Measurements from ENCODE around the gene LRP1B.

LRP1B gene

GRCh38 chr2:141271346-141271745, 859.5 kb downstream of the LRP1B start:
- DNase-seq (ENCODE audit: low read depth), result no peak
- no peak for TF ChIP-seq CTCF (conservative IDR thresholded peaks at IDR 0.05; ENCODE audit: low read depth, low read length)

GRCh38 chr2:141264848-141265247, 866.0 kb downstream of the LRP1B start:
- H3K4me3 ChIP-seq (ENCODE audit: low read length), result no peak overlapping the region
- TF ChIP-seq CTCF (conservative IDR thresholded peaks at IDR 0.05; ENCODE audit: low read depth, low read length), result no peak
- no peak for DNase-seq (ENCODE audit: low read depth)

More at GRCh38 chr2:141271346-141271745, 859.5 kb downstream of the LRP1B start:
- H3K4me3 ChIP-seq (ENCODE audit: low read length), result no peak overlapping the region

- TF ChIP-seq CTCF (conservative IDR thresholded peaks at IDR 0.05; ENCODE audit: low read depth, low read length), result no peak
- no peak overlapping the region for H3K4me3 ChIP-seq (ENCODE audit: low read length)
- no peak for DNase-seq (ENCODE audit: low read depth)
Measured at GRCh38 chr2:141260911-141261310, 869.9 kb downstream of the LRP1B start.

- TF ChIP-seq CTCF (conservative IDR thresholded peaks at IDR 0.05; ENCODE audit: low read depth, low read length), result no peak
- no peak overlapping the region for H3K4me3 ChIP-seq (ENCODE audit: low read length)
- DNase-seq (ENCODE audit: low read depth), result no peak
Measured at GRCh38 chr2:141259683-141260082, 871.1 kb downstream of the LRP1B start.

GRCh38 chr2:141242008-141242407, 888.8 kb downstream of the LRP1B start:
- H3K4me3 ChIP-seq (ENCODE audit: low read length), result no peak overlapping the region
- DNase-seq (ENCODE audit: low read depth), result no peak
- no peak for TF ChIP-seq CTCF (conservative IDR thresholded peaks at IDR 0.05; ENCODE audit: low read depth, low read length)

- no peak overlapping the region for H3K4me3 ChIP-seq (ENCODE audit: low read length)
- DNase-seq (ENCODE audit: low read depth), result no peak
- TF ChIP-seq CTCF (conservative IDR thresholded peaks at IDR 0.05; ENCODE audit: low read depth, low read length), result no peak
Measured at GRCh38 chr2:141226560-141226959, 904.3 kb downstream of the LRP1B start.

- no peak overlapping the region for H3K4me3 ChIP-seq (ENCODE audit: low read length)
- no peak for TF ChIP-seq CTCF (conservative IDR thresholded peaks at IDR 0.05; ENCODE audit: low read depth, low read length)
- no peak for DNase-seq (ENCODE audit: low read depth)
Measured at GRCh38 chr2:141207036-141207385, 923.8 kb downstream of the LRP1B start.
